GM21515 (cell line): ENCODE data around the gene HOMER1.

Experiments
- ATAC-seq: cut with Tn5 transposase; IDR thresholded peaks from one replicate; pipeline ENCODE4 v1.9.1; 2021; ENCODE audit not compliant: unreplicated experiment

HOMER1 gene

GRCh38 chr5:79513704-79514390 lies at the start of gene HOMER1:
Gene HOMER1, minus strand, starts transcription at chr5:79514134. Its CDS starts 1,360 bp downstream, at chr5:79512774.
- peak; percentile 60 for ATAC-seq

- ATAC-seq: no peak
Observed at GRCh38 chr5:79563247-79563590, 49.3 kb upstream of the HOMER1 start.

- no peak for ATAC-seq
Observed at GRCh38 chr5:79562351-79563246, 48.7 kb upstream of the HOMER1 start.

GRCh38 chr5:79561525-79561893 lies 47.6 kb upstream of the HOMER1 start:
- ATAC-seq: peak; percentile 34

- peak; percentile 78 for ATAC-seq
Observed at GRCh38 chr5:79560771-79561524, 47.0 kb upstream of the HOMER1 start.

- ATAC-seq: no peak
Observed at GRCh38 chr5:79555418-79555817, 41.5 kb upstream of the HOMER1 start.

- no peak for ATAC-seq
Observed at GRCh38 chr5:79552984-79553383, 39.0 kb upstream of the HOMER1 start.

- no peak for ATAC-seq
Observed at GRCh38 chr5:79547982-79548381, 34.0 kb upstream of the HOMER1 start.

GRCh38 chr5:79547429-79547822 lies 33.5 kb upstream of the HOMER1 start:
- no peak for ATAC-seq

- no peak for ATAC-seq
Observed at GRCh38 chr5:79546782-79547428, 33.0 kb upstream of the HOMER1 start.

GRCh38 chr5:79544131-79544530 lies 30.2 kb upstream of the HOMER1 start:
- ATAC-seq: no peak

GRCh38 chr5:79540939-79541338 lies 27.0 kb upstream of the HOMER1 start:
- no peak for ATAC-seq

- no peak for ATAC-seq
Observed at GRCh38 chr5:79536193-79536906, 22.4 kb upstream of the HOMER1 start.

- no peak for ATAC-seq
Observed at GRCh38 chr5:79535477-79536192, 21.7 kb upstream of the HOMER1 start.

GRCh38 chr5:79529110-79529509 lies 15.2 kb upstream of the HOMER1 start:
- ATAC-seq: no peak

GRCh38 chr5:79527431-79527830 lies 13.5 kb upstream of the HOMER1 start:
- no peak for ATAC-seq

GRCh38 chr5:79526928-79527327 lies 13.0 kb upstream of the HOMER1 start:
- no peak for ATAC-seq

- no peak for ATAC-seq
Observed at GRCh38 chr5:79526493-79526892, 12.6 kb upstream of the HOMER1 start.

- no peak for ATAC-seq
Observed at GRCh38 chr5:79521156-79521555, 7.2 kb upstream of the HOMER1 start.

- ATAC-seq: no peak
Observed at GRCh38 chr5:79518718-79519117, 4.8 kb upstream of the HOMER1 start.
